Fibroblast of mammary gland (primary cell): Measurements from ENCODE around the gene PPP1R12B.
"Not testable (repeated sequence)": the region's sequence is repeated elsewhere in the genome, so short reads cannot be mapped to it uniquely, and the experiment has no call there.

ENCODE experiments used
- DNase-seq: peaks from one replicate; pipeline ENCODE4 v3.0.0-alpha.2; 2010; ENCODE audit warnings: low read depth
- H3K4me3 ChIP-seq: 2 replicates; pipeline ENCODE4 v1.5.1; 2011; ENCODE audit warnings: low read depth, mild to moderate bottlenecking, low read length, moderate library complexity; ENCODE audit not compliant: control insufficient read depth
- TF ChIP-seq, protein P1 (sequence below): conservative IDR thresholded peaks from 2 replicates; pipeline ENCODE4 v1.5.1; 2011; ENCODE audit warnings: low read depth, low read length, inconsistent platforms; ENCODE audit not compliant: control insufficient read depth, insufficient read depth

Gene PPP1R12B

DNA sequence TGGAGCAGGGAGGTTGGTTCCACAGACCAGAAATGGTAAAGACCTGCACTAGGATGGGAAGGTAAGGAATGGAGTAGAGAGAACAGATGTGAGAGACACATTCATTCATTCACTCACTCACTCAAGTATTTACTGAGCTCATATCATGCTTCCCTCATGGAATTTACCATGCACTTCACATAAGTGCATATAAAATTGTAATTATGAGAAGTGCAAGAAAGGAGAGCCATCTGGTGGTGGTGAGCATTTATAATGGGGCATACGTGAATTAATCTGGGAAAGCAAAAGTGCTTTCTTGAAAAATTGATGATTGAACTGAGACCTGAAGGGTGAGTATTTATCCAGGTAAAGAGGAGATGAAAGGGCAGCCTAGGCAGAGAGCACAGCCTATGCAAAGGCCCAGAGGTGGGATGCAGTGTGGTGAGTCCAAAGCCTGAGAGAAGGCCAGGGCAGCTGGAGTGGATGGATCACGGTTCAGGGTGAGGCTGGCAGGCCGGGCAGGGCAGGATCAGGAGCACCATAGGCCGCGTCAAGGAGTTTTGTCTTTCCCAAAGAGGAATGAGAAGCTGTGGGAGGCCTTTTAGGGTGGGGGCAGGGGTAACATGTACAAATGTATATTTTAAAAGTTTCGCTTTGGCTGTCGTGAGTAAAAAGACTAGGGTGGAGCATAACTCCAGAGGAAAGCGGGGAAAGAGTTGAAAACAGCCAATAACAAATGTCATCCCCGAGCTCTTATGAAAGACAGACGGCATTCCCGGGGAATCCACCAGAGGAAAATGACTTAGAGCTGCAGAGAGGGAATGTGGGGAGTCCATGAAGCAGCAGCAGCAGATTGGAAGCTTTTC, 266.1 kb downstream of the PPP1R12B start:
- TF ChIP-seq, protein P1, sequence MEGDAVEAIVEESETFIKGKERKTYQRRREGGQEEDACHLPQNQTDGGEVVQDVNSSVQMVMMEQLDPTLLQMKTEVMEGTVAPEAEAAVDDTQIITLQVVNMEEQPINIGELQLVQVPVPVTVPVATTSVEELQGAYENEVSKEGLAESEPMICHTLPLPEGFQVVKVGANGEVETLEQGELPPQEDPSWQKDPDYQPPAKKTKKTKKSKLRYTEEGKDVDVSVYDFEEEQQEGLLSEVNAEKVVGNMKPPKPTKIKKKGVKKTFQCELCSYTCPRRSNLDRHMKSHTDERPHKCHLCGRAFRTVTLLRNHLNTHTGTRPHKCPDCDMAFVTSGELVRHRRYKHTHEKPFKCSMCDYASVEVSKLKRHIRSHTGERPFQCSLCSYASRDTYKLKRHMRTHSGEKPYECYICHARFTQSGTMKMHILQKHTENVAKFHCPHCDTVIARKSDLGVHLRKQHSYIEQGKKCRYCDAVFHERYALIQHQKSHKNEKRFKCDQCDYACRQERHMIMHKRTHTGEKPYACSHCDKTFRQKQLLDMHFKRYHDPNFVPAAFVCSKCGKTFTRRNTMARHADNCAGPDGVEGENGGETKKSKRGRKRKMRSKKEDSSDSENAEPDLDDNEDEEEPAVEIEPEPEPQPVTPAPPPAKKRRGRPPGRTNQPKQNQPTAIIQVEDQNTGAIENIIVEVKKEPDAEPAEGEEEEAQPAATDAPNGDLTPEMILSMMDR, result peak; percentile 31
- peak; percentile 19 for DNase-seq
- not testable (repeated sequence) for H3K4me3 ChIP-seq

DNA sequence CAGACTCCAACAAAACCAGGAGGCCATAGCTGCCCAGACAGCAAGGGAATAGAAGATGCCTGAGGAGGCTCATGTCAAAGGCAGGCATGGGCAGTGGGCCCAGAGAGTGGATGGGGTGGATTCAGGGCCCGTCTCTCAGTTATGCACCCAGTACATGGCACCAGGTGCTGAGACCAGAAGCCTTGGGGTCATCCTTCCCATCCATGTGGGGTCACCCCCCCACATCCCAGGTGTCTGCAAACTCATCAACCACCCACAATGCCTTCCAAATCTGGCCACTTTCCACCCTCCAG, 266.7 kb downstream of the PPP1R12B start:
- H3K4me3 ChIP-seq, DNase-seq: not testable (repeated sequence)

DNA sequence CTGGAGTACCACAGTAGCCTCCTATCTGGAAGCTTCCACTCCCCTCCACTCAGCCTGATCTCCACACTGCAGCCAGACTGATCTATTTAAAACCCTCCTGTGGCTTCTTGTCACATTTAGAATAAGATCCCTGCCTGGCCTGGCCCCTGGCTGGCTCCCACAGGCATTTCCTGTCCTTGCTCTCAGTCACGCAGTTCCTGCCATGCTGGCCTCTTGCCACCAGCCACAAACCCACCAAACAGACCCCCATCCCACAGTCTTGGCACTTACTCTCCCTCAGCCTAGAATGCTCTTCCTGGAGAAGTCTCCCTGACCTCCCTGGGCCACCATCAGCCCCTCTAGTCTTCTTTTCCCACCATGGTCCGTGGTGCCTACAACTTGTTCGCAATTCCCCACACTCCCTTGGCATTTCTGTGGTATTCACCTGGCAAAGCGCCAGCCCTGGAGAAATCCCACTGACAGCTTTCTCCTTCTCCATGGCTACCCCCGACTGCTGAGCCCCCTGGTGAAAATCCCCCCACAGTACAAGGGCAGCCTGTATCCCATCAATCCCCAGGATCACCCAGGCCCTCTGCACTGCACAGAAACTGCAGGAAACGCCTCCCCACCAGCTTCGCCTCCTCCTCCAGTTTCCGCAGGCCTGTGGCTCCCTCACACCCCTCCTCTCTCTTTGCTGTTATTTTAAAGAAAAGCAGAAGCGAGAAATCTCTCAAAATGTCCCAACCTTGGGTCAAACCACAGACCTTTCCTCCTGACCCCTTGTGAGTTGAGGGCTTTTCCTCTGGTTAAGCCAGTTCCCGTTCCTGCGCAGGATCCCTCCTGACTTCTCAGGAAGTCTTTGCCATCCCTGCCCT, 267.2 kb downstream of the PPP1R12B start:
- H3K4me3 ChIP-seq, result no peak overlapping the region
- no peak for DNase-seq
- TF ChIP-seq, protein P1, result no peak

DNA sequence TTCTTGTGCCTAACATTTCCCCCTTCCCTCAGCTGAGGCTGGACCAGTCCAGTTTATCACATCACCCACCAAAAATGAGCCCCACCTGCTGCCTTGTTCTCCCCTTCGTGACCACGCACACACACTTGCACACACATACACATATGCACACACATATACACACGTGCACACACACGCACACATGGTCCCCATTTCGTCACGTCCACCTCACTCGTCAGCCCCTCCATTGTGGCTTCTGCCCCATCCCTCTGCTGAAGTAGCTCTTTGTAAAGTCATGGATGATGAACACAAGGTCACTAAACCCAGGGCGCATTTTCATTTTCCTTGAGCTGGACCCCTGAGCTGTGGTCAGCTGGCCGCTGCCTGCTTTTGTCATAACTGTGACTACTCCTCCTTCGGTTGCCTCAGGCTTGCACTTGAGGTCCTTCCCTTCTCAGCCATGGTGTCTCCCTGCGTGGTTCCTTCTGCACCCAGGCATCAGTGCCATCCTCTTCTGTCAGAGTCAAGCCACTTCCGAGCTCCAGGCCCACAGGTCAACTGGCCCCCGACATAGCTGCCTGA, 267.9 kb downstream of the PPP1R12B start:
- TF ChIP-seq, protein P1, result no peak
- no peak overlapping the region for H3K4me3 ChIP-seq
- DNase-seq, result no peak

DNA sequence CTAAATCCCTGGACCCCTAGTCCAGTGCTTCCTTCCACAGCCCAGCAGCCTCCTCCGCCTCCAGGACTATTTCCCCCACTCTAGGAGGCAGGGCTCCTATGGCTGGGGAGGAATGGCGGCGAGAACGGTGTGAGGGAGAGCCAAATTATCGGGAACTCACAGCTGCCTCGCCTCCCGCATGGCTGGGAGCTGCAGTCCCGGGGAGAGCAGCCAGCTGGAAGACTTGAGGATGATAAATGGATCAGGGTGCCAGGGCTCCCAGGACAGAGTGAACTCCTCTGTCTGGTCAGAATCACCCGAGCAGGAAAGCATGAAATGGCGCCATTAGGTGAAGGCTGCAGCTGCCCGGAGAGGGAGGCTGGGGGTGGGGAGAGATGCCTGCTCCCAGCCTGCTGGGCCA, 270.5 kb downstream of the PPP1R12B start:
- peak; percentile 18 for DNase-seq
- H3K4me3 ChIP-seq, result not testable (repeated sequence)

DNA sequence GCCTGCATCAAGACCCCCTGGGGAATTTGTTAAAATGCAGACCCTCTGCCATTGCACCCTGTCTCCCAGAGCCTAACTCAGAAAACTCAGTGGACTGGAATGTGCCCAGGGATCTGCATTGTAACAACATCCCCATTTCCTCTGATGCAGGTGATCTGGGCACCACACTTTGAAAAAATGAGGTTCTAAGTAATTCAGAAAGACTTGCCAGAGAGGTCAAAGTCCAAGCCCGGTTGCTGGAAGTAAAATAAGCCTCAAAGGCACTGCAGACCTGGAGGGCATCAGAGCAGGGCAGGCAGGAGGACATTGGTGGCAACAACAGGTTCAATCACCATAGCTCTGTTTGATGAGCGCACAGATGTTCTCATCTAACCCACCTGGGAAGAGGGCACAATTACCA, 271.0 kb downstream of the PPP1R12B start:
- TF ChIP-seq, protein P1, result no peak
- no peak overlapping the region for H3K4me3 ChIP-seq
- no peak for DNase-seq

- DNase-seq, H3K4me3 ChIP-seq: not testable (repeated sequence)
These were observed 271.5 kb downstream of the PPP1R12B start for GRCh38 chr1:202620036-202620435.

DNA sequence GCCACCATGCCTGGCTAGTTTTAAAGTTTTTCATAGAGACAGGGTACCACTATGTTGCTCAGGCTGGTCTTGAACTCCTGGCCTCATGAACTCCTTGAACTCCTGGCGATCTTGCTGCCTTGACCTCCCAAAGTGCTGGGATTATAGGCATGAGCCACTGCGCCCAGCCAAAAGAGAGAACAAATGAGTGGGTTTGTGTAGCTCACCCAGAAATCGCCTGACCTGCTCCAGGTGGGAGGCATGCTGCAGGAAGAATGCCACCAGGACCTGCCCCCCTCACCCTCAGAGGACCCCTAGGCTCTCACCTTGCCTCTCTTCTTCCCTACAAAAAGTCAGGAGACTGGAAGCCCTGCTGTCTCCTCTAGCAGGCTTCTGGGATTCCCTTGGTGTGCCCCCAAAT, 272.9 kb downstream of the PPP1R12B start:
- DNase-seq, result no peak
- TF ChIP-seq, protein P1, result no peak
- no peak overlapping the region for H3K4me3 ChIP-seq
